Cerebellar cortex (tissue), 1 donor: ENCODE measurements around the gene TMEM178B.
"Not testable (repeated sequence)": the region's sequence is repeated elsewhere in the genome, so short reads cannot be mapped to it uniquely, and the experiment has no call there.

ENCODE experiments used
- DNase-seq: peaks from one replicate; pipeline ENCODE4 v3.0.0-alpha.2; 2015; ENCODE audit warnings: low spot score

Gene TMEM178B

DNA sequence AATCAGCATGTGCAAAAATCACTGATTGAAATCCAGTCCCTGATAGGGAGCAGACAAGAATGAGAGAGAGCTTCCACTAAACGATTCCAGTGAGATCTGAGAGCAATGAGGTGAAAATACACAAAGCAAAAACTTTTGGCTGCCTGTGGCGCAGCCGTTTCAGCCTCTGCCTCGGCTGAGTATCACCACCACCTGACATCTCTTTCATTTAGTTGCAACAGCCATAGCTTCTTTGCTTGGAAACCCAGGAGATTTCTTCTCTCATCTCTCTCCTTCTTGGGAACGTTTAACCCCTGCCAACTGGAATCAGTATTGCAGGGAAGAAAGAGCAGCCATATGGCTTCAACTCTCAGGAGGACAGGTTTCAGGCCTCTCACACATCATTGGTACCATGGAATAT, 240.0 kb downstream of the TMEM178B start:
- no peak for DNase-seq

DNA sequence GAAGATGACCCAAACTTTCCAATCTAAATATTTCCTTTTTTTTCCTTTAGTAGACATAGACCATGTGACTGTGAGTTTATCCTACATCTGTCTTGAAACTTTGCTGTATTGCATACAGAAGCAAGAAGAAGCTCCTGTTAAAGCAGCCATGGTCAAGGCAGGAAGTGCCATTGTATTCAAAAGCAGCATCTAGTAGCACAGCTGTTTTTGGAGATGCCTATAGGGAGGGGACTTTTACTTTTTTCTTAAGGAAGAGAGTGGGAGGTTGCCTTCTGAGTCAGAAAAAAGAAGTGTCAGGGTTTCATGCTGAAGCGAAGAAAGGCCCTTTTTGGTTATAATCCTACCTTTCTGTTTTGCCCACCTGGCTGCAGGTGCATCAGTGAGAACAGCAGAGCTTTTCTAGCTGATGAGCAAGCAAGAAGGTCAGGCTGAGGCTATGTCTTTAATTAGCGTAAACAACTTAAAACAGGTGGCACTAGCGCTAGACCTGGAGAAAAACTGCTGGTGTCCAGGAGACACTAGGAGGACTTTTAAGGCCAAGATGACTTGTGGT, 243.2 kb downstream of the TMEM178B start:
- DNase-seq: no peak

DNA sequence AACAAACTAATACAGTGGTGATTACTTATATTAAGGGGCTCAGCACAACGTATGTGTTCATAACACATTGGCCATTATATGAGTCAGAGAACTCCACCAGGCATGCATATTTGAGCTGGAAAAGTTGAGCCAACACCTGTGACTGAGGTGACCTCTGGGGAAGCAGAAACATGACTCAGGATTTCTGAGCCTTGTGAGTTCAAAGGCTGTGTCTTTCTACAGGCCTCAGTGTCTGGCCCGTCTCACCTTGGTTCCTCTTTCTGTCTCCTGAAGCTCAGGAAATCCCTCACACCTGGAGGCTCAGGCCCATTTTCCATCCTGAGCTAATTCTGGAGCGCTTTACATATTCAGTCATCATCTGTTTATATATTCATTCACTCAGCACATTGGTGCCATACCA, 246.4 kb downstream of the TMEM178B start:
- DNase-seq: no peak

DNA sequence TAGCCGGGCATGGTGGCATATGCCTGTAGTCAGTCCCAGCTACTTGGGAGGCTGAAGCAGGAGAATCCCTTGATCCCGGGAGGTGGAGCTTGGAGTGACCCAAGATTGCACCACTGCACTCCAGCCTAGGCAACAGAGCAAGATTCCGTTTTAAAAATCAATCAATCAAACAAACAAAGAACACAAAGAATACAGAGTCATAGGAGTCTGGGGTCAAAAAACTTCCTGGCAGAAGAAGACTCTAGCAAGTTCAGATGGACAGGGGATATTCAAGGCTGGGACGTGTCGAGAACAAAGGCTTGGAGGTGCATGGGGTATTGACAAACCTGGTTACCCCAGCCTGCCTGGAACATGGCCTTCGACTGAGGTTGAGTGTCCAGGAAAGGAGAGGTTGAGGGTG, 248.5 kb downstream of the TMEM178B start:
- no peak for DNase-seq

DNA sequence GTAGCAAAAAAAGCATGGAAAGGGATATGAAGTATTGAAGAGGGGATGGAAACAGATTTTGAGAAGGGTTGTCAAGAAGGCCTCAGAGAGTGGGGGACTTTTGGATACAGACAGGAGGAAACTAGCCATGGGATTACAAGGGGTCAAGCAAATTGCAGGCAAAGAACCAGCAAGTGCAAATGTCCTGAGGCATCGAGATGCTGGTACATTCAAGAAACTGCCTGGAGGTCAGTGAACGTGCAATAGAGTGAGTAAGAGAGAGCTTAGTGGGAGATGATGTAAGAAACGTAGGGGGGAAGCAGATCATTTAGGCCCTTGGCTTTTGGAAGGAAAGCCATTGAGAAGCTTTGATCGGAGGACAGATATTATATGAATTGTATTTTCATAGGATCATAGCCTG, 250.0 kb downstream of the TMEM178B start:
- no peak for DNase-seq

DNA sequence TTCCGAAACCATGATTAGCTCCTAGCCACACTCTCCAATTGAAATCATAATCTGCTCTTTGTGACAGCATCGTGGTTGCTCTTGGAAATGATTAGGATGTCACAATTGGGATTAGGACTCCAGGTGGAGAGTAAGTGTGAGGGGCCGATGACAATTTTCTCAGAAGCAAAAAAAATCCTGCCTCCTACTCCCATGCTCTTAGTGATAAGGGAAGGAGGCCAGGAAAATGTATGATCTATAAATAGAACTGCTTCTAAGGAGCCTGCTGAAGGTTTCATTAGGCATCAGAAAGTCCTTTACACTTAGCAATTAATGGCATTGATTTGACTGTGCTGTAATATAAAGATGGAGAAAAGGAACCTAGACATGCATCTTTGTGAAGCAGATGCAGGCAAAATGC, 251.0 kb downstream of the TMEM178B start:
- no peak for DNase-seq

DNA sequence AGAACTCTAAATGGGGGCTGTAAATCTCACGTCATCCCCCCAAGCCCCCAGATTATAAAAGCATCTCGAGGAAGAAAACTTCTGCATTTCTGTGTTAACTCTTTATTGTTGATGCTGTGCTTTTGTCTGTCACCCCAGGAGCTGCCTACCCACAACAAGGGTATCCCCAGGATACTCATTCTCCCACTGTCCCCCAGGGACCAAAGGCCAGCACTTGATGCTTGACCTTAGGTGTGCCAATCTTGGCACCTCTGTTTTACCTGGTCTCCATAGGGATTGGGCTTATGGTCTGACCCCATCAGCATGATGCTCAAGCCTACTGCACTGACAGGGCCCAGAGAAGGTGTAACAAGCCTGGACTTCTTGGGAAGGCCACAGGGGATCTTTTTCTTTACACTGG, 251.4 kb downstream of the TMEM178B start:
- no peak for DNase-seq

DNA sequence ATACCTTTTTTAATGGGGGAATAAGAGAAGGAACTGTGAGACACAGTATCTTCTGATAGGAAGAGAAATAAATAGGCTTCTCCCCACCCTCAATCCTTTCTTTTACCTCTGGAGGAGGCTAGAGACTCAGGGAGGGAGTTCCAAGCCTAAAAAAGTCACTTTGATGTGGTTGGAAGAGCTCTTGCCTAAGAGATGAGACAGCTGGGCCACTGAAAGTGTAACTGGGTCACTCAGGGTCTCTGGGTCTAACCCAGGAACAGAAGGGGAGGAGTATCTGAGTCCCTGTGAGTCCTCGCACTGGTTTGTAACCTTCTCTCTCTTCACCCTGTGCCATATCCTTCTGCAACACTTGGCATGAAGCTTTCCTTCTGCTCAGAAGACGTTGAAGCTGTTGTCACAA, 254.4 kb downstream of the TMEM178B start:
- DNase-seq: no peak

DNA sequence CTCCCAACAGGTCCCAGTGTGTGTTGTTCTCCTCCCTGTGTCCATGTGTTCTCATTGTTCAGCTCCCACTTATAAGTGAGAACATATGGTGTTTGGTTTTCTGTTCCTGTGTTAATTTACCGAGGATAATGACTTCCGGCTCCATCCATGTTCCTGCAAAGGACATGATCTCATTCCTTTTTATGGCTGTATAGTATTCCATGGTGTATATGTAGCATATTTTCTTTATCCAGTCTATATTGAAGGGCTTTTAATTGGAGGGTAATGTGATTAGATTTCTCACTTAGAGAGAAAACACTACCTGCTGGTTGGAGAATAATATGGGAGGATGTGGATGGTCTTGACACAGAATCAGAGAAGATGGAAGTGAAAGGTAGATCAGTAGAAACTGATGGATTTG, 256.4 kb downstream of the TMEM178B start:
- DNase-seq: not testable (repeated sequence)

DNA sequence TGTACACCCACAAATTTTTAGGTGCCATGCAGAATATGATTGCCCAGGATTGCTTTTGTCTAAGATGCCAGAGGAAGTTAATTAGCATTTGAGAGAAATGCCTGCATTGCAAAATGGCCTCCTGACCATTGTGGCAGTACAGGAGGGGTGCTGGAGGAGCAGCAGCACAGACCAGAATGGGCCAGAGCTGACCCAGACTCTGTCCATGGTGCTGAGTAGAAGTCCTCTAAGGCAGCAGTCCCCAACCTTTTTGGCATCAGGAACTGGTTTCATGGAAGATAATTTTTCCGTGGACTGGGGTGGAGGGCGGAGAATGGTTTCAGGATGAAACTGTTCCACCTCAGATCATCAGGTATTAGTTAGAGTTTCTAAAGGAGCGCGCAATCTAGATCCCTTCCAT, 259.6 kb downstream of the TMEM178B start:
- no peak for DNase-seq

DNA sequence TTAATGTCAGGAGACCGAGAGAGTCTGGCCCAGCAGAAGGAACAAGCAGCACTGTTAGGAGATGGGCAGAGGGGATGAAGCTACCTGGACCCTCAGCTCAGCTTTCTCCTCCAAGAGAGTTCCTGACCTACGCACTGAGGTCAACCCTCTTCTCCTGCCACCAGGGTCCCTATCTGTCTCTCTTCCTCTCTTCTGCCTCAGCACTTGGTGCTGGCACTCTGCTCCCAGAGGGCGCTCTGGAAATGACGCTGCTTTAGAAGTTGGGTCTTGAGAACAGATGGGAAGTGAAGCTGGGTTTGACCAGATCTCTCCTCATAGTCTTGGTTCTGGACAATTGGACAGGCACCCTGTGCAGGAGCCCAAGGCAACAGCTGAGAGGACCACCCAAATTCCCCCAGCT, 261.3 kb downstream of the TMEM178B start:
- DNase-seq: no peak

DNA sequence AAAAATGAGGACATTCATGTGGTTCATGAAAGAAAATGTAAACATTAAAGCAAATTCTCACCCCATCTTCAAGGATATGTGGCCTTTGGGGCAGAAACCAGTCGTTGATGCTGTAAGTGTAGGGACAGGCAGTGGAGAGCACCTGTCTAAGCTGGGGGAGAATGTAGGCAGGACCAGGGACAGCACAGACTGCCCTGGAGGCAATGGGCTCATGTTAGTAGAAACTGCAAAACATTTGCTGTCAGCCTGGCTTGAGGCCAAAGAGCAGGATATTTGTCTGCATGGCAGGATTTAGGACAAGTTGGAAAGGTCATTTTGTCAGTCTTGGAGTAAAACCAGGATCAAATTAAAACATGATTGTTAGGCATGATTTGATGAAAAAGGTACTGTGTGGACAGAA, 265.7 kb downstream of the TMEM178B start:
- DNase-seq: peak; percentile 14

DNA sequence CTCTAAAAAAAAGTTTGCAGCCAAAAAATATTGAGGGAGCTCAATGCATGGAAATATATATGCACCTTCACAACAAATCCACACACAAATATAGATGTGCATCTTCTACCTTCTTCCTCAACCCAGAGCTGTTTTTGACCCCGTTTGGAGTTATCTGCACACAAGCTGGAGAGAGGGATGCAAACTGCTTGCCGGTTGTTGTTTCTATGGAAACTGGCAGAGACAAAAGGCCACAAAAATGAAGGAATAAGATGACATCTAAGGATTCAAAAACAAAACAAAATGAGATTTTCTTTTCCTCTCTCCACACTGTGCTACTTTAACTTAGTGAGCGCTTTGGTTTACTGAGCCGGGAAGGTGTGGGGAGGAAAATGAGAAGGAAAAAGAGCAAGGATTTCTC, 267.1 kb downstream of the TMEM178B start:
- no peak for DNase-seq

DNA sequence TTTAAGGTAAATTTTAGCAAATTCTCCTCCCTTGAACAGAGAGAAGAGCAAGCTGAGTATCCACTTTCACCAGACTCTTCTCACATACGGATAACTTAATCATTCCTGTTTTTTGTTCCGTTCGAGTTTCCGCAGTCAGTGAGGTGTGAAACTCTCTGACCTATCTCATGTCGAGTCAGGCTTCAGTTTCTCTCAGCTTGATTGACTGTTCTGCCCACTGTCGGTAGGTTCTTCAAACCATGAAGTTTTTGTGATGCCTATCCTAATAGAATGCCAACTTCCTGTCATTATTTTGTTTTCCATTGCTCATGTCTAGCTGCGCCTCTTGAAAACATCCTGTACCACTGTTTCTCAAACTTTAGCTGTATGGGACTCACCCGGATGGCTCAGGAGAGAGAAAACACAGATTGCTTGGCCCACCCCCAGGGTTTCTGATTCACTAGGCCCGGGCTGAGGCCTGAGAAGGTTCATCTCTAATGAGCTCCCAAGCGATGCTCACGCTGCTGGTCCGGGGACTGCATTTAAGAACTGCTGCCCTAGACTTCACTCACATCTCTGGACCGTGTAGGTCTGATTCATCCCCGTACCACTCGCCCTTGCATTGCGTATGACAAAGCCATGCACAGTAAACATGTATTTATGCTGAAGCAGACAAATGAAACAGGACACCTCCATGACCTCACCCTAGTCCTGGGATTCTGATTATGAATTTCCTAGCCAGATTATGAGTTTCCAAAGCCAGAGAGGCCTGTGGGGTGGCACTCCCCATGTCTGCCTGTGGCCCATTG, 269.0 kb downstream of the TMEM178B start:
- no peak for DNase-seq

DNA sequence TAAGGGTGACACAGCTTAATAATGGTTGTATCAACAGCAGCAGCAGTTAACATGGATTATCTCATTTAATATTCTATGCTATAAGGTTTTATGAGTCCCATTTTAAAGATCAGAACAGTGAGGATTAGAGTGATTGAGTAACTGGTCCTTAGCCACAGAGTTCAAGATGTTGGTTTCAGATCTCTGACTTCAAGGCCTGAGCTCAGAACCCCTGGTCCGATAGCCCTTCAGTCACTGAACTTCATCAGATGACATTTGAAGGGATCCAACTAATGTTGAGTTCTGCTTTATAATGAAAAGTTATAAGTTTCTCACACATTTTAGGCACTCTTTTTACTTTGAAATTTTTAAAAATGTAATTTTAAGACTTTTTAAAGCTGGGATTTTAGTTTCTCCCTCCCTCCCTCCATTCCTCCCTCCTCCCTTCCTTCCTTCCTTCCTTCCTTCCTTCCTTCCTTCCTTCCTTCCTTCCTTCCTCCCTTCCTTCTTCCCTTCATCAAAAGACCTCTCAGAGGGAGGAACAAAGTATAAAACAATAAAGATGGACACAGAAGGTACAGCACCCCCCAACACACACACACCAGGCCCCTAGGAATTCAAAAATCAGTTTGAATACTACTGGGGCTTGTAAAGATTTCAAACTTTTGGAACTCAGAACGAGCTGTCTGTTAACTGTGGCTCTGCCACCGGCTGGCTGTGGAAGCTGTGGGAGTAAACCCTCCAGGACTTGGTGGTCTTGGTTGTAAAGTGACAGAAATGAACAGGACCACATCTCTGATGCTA, 270.5 kb downstream of the TMEM178B start:
- DNase-seq: no peak

DNA sequence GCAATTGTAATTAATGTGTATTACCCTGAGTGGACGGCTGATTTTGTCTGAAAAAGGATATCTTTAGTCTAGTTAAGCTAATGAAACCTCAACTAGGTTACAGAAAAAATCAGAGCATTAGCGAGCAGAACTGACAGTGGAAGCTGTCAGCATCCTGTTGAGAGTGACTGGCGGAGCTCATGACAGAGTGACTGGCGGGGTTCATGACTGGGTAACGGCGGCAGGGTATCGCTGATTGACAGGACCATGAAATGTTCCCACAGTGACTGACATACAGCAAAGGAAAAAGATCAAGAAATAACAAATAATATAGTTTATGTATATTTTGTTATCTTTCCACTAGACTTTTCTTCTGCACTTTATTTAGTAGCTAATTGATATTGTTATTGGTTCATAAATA, 274.9 kb downstream of the TMEM178B start:
- DNase-seq: no peak

DNA sequence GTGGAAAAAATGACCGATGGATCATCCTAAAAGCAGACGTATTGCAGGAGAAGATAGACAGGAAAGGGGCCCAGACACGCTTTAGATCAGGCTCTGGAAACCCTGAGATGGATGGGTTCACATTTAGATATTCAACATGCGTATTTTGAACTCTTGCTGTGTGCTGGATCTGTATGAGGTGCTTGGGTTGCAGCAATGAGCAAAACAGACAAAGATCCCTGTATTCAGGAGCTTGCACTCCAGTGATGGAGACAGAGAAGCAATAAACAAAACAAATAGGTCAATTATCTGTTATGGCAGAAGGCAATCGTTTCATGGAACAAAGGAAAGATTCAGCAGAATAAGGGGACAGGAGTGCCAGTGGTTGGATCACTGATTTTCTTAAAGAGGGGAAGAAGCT, 275.5 kb downstream of the TMEM178B start:
- no peak for DNase-seq

DNA sequence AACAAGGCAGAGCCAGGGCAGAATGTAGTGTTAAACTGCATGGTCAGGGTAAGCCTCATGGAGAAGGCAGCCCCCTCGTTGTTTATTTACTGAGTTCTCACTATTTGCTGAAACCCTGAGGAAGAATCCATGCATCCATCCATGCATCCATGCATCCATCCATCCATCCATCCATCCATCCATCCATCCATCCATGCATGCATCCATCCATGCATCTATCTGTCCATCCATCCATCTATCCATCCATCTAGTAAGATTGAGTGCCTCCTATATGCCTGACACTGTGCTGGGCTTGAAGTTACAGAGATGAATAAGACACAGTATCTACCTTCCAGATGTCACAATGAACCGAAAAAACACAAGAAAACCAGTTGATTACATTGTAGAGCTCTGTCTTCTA, 275.9 kb downstream of the TMEM178B start:
- no peak for DNase-seq

DNA sequence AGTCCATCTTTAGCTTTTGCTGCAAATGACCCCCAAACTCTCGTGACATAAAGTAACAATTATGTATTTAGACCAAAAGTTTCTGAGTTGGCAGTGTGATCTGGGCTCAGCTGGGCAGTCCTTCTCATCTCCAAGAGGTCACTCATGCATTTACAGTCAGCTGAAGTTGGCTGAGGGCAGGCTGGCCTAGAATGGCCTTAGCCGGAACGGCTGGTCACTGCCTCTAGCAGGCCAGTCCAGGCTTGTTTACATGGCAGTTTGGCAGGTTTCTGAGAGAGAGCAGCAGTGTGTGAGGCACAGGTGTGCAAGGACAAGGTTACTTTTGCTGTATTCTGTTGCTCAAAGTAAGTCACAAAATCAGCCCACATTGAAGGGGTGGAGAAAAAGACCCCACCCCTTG, 277.3 kb downstream of the TMEM178B start:
- DNase-seq: no peak

DNA sequence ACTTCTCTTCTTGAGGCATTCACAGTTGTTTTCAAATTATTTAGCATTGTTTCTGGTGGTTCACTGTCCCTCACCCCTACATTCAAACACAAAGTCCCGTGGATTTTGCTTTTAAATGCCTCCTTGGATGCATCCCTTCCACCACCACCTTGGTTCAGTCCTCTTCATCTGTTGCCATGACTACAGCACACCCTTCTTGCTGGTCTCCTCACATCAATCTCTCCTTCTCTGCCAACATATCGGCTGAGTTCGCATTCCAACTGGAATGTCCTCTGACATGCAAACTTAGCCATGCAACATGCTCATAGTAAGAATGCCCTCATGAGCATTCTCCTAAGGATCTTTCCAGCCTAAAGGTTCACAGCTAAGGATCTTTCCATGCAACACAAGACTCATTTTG, 279.1 kb downstream of the TMEM178B start:
- no peak for DNase-seq

DNA sequence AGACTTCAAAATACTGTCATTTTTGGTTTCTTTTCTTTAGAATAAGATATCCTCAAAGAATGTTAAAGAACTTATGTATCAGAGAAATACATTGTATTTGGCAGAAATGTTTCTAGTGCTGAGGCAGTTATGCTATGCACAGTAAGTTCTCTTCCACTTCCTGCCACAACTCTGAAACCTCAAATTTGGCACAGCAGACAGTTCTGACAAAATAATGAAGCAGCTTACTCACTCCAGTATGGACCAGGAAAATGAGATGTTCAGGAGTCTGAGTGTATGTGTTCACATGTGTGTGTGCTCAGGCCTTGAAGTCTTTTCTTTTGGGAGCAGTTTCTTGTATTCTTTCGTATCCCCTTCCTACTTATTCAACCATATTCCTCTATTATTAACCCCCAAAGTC, 280.4 kb downstream of the TMEM178B start:
- no peak for DNase-seq

DNA sequence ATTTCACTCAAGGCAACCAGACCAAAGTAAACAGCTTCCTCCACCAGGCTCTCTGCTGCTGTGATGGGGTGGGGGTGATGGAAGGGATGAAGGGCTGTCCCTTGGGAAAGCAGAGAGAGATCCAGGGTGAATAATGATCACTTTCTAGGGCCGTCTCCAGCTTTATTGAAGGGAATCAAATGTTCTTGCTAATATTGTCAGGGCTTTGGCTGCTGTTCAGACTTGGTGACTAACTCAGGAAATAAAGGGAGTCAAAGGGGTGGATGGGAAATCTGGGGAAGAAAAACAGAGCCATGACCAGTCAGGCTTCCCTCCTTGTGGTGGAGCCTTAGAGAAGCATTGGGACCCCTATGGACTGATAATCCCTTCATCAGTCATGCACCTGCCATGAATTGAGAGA, 281.2 kb downstream of the TMEM178B start:
- peak; percentile 6 for DNase-seq

DNA sequence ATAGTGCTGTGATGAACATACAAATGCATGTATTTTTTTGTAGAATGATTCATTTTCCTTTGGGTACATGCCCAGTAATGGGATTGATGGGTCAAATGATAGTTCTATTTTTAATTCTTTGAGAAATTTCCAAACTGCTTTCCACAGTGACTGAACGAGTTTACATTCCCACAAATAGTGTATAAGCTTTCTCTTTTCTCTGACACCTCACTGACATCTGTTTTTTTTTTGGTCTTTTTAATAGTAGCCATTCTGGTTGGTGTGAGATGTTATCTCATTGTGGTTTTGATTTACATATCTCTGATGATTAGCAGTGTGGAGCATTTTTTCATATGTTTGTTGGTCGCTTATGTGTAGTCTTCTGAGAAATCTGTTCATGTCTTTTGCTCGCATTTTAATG, 282.3 kb downstream of the TMEM178B start:
- no peak for DNase-seq
